Stimulated activated CD8-positive, alpha-beta memory T cell treated with anti-CD3 and anti-CD28 coated beads, Interleukin-12 subunit alpha, Interleukin-12 subunit beta, amount 100 ng/mL, for 24 hours (primary cell): Measurements from ENCODE around the gene CBLN3.
A peak's percentile ranks its signal among the peaks of the same experiment; 100 is the strongest.
"Not testable (repeated sequence)": the region's sequence is repeated elsewhere in the genome, so short reads cannot be mapped to it uniquely, and the experiment has no call there.

Experiments
- DNase-seq: peaks from one replicate; pipeline ENCODE4 v3.0.0-alpha.2; 2020; ENCODE audit errors: extremely low read depth

CBLN3 gene

DNA sequence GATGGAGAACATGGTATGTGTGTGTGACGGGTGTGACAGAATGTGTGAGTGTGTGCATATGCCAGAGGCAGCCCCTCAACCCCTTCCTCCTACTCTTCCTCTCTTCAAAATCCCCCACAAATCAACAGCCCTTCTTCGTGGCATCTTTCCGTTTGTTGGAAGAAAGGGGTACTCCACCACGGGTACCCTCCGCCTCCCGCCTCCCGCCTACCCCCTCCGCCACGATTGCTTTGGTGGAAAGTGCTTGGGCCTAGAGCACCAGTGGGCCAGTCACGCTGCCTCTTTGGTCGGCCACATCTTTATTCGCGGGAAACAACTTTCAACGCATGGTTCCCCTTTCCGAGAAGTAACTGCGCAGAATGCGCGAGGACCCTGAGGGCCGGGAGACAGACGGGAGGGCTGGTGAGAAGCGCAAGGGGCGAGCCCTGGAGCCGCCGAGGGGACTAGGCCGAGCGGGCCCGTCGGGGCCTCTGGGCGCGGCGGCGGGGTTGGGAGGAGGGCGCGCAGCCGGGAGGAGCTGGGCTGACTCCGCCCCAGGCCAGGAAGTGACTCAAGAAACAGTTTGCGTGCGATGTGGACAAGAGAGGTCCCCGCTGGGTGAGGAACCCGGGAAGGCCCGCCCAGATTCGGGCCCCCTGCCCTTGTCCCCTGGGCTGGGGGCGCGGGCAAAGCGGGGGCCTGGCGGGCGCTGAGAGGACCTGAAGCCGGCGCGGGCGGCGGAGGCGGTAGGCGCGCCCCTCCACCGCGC, at the start of gene CBLN3, which contains the start of gene KHNYN:
Gene CBLN3, minus strand, starts transcription at position 274 of the 748 bp plus-strand sequence. CDS start 614 bp downstream, outside the sequence.
Gene KHNYN, plus strand, starts transcription at position 560 of the 748 bp plus-strand sequence. CDS start 777 bp downstream, outside the sequence.
- peak; percentile 67 for DNase-seq

- DNase-seq = no peak
Measured at GRCh38 chr14:24475261-24475660, 45.8 kb upstream of the CBLN3 start.

- DNase-seq = no peak
Measured at GRCh38 chr14:24473211-24473610, 43.7 kb upstream of the CBLN3 start.

- DNase-seq = not testable (repeated sequence)
Measured at GRCh38 chr14:24470450-24470849, 41.0 kb upstream of the CBLN3 start.

GRCh38 chr14:24465805-24466204, 36.3 kb upstream of the CBLN3 start:
- DNase-seq = no peak

DNA sequence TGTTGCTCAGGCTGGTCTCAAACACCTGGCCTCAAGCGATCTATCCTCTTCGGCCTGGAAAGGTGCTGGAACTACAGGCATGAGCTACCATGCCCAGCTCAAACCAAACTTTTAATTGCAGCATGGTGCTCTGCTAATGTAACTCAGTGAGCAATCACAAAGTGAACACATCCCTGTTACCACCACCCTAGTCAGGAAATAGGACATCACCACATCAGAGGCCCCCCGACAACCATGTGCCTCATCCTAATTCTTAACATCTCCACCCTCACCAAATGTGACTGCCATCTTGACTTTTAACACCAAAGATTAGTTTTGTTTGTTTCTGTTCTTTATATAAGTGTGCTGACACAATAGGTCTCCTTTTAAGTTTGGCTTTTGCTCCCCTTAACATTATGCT, 35.9 kb upstream of the CBLN3 start:
- DNase-seq = no peak

DNA sequence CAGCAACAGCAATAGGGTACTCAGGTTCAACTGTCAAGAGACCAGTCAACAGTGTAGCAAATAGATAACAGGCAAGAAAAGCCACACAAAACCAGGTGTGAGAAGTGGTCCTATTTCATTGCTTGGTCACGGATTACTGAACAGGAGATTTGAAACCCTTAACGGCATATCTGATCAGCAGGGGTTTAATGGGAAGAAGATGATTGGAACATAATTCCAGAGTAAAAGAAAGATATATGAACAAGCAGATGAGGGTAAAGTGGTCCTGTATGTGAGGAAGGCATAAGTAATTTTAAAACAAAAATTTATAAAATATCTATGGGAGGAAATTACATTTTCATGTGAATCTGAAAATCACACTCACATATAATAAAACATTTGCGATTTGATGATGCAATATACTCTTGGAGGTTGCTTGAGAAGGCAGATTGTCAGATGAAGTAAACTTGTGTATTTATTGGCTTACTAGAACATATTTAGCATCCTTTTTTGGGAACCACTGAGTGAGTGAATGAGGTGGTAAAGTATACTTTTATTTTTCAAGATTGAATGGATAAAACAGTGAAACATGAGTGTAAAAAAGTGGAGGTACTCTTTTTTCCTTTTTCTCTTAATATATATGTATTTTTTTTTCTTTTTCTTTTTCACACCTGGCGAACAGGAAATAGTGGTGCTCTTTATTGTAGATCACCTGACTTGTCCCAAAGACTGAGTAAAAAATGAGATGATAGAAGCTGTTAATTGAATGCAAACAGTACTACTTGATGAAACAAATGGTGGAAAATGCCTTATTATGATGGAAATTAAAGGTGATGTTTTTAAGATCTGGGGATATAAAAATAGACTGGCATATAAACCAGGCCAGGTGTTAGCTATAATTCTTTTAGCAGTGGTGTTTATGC, 34.7 kb upstream of the CBLN3 start:
- DNase-seq = no peak

GRCh38 chr14:24463017-24463883, 33.8 kb upstream of the CBLN3 start:
- no peak for DNase-seq

DNA sequence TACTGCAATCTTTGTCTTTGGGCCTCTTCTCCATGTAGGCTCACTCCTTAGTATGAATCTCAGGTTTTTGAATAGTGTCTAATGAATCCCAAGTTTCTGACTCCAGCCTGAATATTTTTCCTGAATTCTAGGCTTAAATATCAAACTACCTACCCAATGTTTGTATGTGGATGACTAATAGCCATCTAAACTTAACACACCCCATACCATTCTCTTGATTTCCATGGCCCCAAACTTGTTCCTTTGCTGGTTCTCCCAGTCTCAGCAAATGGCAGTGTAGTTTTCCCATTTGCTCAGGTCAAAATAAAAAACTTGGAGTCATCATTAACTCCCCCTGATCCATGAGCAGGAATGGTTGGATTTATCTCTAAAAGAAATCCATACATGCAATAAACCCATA, 31.9 kb upstream of the CBLN3 start:
- DNase-seq = no peak

DNA sequence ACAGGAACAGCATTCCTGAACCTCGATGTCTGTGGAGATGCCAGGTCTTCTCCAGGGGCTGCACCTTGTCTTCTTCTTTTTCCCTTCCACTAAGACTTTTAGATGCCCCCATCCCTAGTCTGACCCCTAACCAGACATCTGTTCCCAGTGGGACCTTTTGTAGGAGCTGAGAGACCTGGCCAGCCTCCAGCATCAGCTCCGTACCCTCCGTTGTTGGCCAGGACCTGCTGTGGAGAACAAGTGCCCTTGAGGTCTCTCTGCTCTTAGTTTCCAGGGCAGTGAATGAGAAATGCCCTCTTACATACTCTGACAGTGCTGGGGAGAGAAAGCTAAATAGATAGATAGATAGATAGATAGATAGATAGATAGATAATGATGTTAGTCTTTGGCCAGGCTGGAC, 29.9 kb upstream of the CBLN3 start:
- no peak for DNase-seq

DNA sequence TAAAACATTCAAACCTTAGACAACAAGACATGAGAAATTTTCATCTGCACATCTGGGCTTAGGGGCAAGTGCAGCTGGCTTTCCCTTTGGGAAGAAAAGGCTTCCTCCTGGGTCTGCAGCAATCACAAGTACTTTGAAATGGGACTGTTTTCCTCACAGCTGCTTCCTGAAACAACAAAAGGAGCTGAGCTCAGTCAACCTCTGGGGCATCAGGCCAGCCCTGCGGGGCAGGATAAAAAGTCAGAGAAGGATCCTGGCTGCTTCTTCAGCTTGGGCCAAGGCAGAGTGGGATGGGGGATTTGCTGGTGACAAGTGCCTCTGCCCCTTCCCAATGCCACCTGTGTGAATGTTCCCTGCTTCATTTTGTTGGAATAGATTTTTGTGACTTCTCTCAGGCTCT, 29.3 kb upstream of the CBLN3 start:
- no peak for DNase-seq

- DNase-seq = no peak
Measured at GRCh38 chr14:24456980-24457379, 27.5 kb upstream of the CBLN3 start.

DNA sequence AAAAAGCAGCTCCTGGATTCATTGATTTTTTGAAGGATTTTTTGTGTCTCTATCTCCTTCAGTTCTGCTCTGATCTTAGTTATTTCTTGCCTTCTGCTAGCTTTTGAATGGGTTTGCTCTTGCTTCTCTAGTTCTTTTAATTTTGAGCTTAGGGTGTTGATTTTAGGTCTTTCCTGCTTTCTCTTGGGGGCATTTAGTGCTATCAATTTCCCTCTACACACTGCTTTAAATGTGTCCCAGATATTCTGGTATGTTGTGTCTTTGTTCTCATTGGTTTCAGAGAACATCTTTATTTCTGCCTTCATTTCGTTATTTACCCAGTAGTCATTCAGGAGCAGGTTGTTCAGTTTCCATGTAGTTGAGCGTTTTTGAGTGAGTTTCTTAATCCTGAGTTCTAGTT, 21.4 kb upstream of the CBLN3 start:
- not testable (repeated sequence) for DNase-seq

DNA sequence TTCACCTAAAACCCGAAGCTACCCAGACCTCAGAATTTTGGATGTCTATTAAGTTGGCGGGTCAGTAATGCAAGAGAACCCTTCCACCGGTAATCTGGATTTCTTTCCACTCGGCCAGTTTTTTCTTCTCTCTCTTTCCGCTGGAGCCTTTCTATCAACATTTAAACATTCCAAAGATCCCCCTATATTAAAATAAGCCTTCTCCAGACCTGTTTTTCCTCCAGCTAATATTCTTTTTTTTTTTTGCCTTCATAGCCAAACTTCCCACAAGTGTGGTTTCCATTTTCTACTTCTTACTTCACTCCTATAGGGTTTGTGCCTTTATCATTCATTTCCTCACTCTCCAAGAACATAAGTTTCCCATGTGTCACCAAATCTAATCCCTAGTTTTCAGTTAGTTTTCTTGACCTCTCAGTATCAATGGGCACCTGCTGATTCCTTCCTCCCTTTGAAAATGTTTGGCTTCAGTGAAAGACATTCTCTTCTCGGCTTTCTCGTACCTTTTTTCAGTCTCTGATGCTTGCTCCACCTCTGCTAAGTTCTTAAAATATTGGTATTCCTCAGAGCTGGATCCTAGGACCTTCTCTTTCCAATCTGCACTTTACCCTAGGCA, 13.7 kb upstream of the CBLN3 start:
- no peak for DNase-seq

GRCh38 chr14:24442240-24443052, 13.0 kb upstream of the CBLN3 start, which contains the start of gene SDR39U1:
TSS of gene SDR39U1 (minus strand) at chr14:24442776. CDS start at chr14:24442769, 7 bp downstream.
- DNase-seq = peak; percentile 91

DNA sequence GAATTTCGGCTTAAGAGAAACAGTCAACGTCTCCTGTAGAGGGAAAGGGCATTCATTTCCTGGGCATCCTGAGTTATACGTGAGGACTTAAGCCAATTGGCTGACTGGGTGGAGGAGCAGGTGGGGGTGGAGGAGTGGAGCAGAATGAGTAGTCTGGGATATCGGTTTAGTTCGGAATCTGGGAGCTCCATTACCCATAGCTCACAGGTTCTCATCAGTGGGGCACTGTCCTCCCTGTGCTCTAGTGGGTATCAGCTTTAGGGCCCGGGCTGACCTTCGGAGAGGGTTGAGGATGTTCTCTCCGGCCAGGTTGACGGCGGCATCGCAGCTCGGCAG, 12.4 kb upstream of the CBLN3 start:
- DNase-seq = no peak

DNA sequence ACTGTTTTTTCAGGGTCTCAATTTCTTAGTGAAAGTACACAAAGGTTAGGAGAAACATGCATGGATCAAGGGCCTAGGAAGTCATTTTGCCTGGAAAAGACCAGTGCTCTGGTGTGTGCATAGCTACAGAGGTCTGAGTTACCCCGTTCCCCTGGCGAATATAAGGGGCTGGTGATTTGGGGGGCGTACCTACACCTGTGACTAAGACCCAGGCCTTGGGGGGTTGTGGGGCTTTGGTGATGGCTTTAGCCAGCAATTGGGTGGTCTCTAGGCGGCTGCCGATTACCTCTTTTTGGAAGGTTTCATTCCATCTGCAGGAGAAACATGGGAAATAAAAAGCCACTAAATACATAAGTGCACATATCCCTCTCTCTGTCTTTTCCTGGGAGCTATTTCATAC, 12.0 kb upstream of the CBLN3 start:
- no peak for DNase-seq

GRCh38 chr14:24440606-24441399, 11.3 kb upstream of the CBLN3 start:
- no peak for DNase-seq

DNA sequence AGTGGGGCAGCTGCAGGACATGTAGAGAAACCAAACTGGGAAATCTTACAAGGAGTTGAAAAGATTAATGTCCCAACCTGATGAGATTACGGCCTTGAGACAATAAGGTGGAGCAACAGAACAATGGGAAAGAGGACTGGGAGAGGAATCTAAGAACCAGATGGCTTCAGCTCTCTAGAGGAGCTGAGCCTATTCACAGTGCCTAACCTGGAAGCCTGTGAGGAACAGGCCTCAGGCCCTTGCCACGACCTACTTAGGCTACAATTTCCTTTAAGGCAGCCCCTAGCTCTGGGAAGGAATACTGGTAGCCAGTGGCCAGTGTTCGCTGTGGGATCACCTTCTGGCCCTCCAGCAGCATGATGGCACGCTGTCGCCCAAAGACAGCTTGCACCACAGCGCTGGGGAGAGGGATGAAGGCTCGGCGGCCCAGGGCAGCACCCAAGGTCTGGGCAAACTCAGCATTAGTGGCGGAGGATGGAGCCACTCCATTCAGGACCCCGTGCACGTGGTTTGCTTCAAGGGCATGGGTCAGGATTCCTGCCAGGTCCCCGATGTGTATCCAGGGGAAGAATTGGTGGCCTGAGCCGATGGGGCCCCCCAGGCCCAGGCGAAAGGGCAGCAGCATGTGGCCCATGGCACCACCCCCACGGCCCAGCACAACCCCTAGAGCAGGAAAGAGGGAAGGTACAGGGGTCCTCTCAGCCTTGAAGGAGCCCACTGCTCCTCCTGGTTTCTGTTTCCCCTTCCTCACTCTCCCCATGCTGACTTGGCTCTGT, 10.6 kb upstream of the CBLN3 start:
- no peak for DNase-seq
